ENCODE data around the gene EIF3K.

EIF3K gene

GRCh38 chr19:38664503-38665211, 45.7 kb downstream of the EIF3K start:
- ChIA-PET POLR2A (interaction anchor here (0.5 to 10.8 kb wide), 6 partner anchors 10 to 454 kb away, joined by 3 to 122 read pairs (median 4); partner anchors contain the start of genes ACTN4 and EIF3K), CTCF (interaction anchor here (0.7 to 3.0 kb wide), 4 partner anchors 28 to 186 kb away, joined by 3 to 13 read pairs (median 5); no protein-coding TSS in a partner anchor)
- Histone ChIP-seq H3K9me3 (ENCODE audit: control insufficient read depth, insufficient read depth, low read depth, low read length) (no peaks in the 10 kb centered on the region), H3K4me1 (ENCODE audit: control insufficient read depth, insufficient read depth, low read length) (peaks cover 70% of the 10 kb centered on the region), H3K4me3 (ENCODE audit: low read depth, low read length) (no peak overlapping the region), H3K27ac (ENCODE audit: extremely low read depth, low read depth, low read length) (peak overlapping the region; percentile 68), H3K36me3 (ENCODE audit: control insufficient read depth in 2 of 2, insufficient read depth in 1 of 2, low read length in 2 of 2) (peaks cover 0 to 22% of the 10 kb centered on the region in 2 experiments; a peak in 1 of 3 replicates)
- TF ChIP-seq ZNF37A (tag by site-specific recombination; IDR thresholded peaks at IDR 0.05) (no peak), ZNF76 (tag by site-specific recombination; IDR thresholded peaks at IDR 0.05; ENCODE audit: borderline replicate concordance, low read depth) (no peak), SP2 (tag by site-specific recombination; IDR thresholded peaks at IDR 0.05) (0 out of 2 replicates have a peak, but pooled peaks have one; percentile 14), ZNF148 (tag by site-specific recombination; IDR thresholded peaks at IDR 0.05; ENCODE audit: borderline replicate concordance) (no peak), ZEB2 (tag by site-specific recombination; IDR thresholded peaks at IDR 0.05) (no peak), ZBTB11 (tag by site-specific recombination; conservative IDR thresholded peaks at IDR 0.05; ENCODE audit: low read depth) (0 out of 2 replicates have a peak, but pooled peaks have one; percentile 32), PRDM1 (tag by site-specific recombination; IDR thresholded peaks at IDR 0.05) (peak; percentile 37; the same call in 1 of the 2 replicates), ZNF112 (tag by site-specific recombination; IDR thresholded peaks at IDR 0.05) (no peak), ZXDB (tag by site-specific recombination; IDR thresholded peaks at IDR 0.05) (peak; percentile 91), ZNF660 (tag by site-specific recombination; IDR thresholded peaks at IDR 0.05) (0 out of 2 replicates have a peak, but pooled peaks have one; percentile 12), PRDM10 (tag by site-specific recombination; IDR thresholded peaks at IDR 0.05) (peak; percentile 47), IKZF3 (tag by site-specific recombination; IDR thresholded peaks at IDR 0.05) (peak; percentile 65; the same call in 1 of the 2 replicates), PATZ1 (tag by site-specific recombination; IDR thresholded peaks at IDR 0.05) (peak; percentile 63), WT1 (tag by site-specific recombination; IDR thresholded peaks at IDR 0.05) (peak; percentile 24; the same call in 1 of the 2 replicates), ZIC2 (tag by site-specific recombination; IDR thresholded peaks at IDR 0.05) (peak; percentile 82), KLF1 (tag by site-specific recombination; IDR thresholded peaks at IDR 0.05) (0 out of 2 replicates have a peak, but pooled peaks have one; percentile 50), PRDM6 (tag by site-specific recombination; IDR thresholded peaks at IDR 0.05) (no peak), GLIS1 (tag by site-specific recombination; IDR thresholded peaks at IDR 0.05) (peak; percentile 100), EGR2 (tag by site-specific recombination; IDR thresholded peaks at IDR 0.05; ENCODE audit: low read depth) (peak; percentile 83), GLIS2 (tag by site-specific recombination; IDR thresholded peaks at IDR 0.05) (peak; percentile 67), ZNF664 (tag by site-specific recombination; IDR thresholded peaks at IDR 0.05) (no peak)

Data from HEK293 (cell line).